Endothelial cell (in vitro differentiated cells): ENCODE data around the gene R3HDM2. TPM values are rescaled to one million over a fixed set of nuclear protein-coding genes. Genes with fewer than 3 reads are reported as not detected.
A peak's percentile ranks its signal among the peaks of the same experiment; 100 is the strongest.

Experiments used
- DNase-seq: peaks from one replicate; pipeline ENCODE4 v3.0.0; 2021; ENCODE audit warnings: low spot score
- H3K27ac Mint-ChIP-seq: one replicate; pipeline ENCODE4 v1.8.0; 2021; ENCODE audit warnings: mixed read lengths, inconsistent platforms; ENCODE audit not compliant: unreplicated experiment
- H3K27me3 Mint-ChIP-seq: one replicate; pipeline ENCODE4 v1.8.0; 2021; ENCODE audit warnings: mild to moderate bottlenecking, moderate library complexity, mixed read lengths, inconsistent platforms; ENCODE audit not compliant: unreplicated experiment
- H3K36me3 Mint-ChIP-seq: one replicate; pipeline ENCODE4 v1.8.0; 2021; ENCODE audit warnings: mild to moderate bottlenecking, low read depth, mixed read lengths, inconsistent platforms; ENCODE audit not compliant: unreplicated experiment
- H3K4me1 Mint-ChIP-seq: one replicate; pipeline ENCODE4 v1.8.0; 2021; ENCODE audit warnings: mild to moderate bottlenecking, mixed read lengths, inconsistent platforms; ENCODE audit not compliant: unreplicated experiment
- H3K4me3 Mint-ChIP-seq: one replicate; pipeline ENCODE4 v1.8.0; 2021; ENCODE audit warnings: mild to moderate bottlenecking, mixed read lengths, inconsistent platforms; ENCODE audit not compliant: unreplicated experiment
- H3K9me3 Mint-ChIP-seq: one replicate; pipeline ENCODE4 v1.8.0; 2021; ENCODE audit warnings: mixed read lengths, inconsistent platforms; ENCODE audit not compliant: unreplicated experiment
- CTCF ChIP-seq: fragments of 200-600 bp; sonication (generic); IDR thresholded peaks from one replicate; pipeline ENCODE4 v1.5.0; 2021; ENCODE audit warnings: antibody characterized with exemption; ENCODE audit not compliant: unreplicated experiment
- total RNA-seq: library from RNA; stranded (reverse); fragmentation: NEBNext Ultra II Directional; extraction: Animal tissue kit (Norgen Biotek cat#: 25700); gene quantifications from one replicate; pipeline ENCODE4 v1.2.1, GENCODE V29; 2021; ENCODE audit not compliant: unreplicated experiment

R3HDM2 gene
- total RNA-seq, 1 donor from 2014 or later = 39.4 TPM

GRCh38 chr12:57258977-57259970, 171.6 kb downstream of the R3HDM2 start:
- Mint-ChIP-seq H3K4me1 (peaks cover 19% of the 10 kb centered on the region), H3K27ac (no peak overlapping the region), H3K27me3 (no peaks in the 10 kb centered on the region), H3K4me3 (no peak overlapping the region), H3K36me3 (peaks cover 15% of the 10 kb centered on the region), H3K9me3 (no peaks in the 10 kb centered on the region)
- no peak for TF ChIP-seq CTCF
- no peak for DNase-seq

DNA sequence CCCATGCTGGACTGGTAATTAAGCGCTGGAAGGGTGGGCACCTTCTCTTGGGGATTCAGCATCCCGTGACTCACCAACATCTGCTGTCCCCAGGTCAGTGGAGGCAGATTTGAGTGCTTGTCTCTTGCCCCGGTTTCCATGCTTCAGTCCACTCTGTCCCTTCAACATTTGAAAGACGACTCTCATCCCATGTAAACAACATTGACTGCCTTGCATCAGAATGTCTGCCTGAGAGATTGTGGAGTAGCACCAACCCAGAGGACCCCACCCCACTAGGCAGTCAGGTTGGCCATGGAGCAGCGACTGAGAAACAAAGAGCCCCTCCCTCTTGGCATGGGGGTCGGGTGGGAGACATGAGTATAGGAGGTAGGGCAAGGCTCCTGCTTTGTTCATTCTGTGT, 174.9 kb downstream of the R3HDM2 start:
- no peaks in the 10 kb centered on the region for H3K27me3 Mint-ChIP-seq
- no peak for DNase-seq
- peak overlapping the region; percentile 27 for H3K4me3 Mint-ChIP-seq
- no peak for TF ChIP-seq CTCF
- H3K4me1 Mint-ChIP-seq = peaks cover 17% of the 10 kb centered on the region
- H3K36me3 Mint-ChIP-seq = peaks cover 15% of the 10 kb centered on the region
- no peak overlapping the region for H3K27ac Mint-ChIP-seq
- H3K9me3 Mint-ChIP-seq = no peaks in the 10 kb centered on the region

DNA sequence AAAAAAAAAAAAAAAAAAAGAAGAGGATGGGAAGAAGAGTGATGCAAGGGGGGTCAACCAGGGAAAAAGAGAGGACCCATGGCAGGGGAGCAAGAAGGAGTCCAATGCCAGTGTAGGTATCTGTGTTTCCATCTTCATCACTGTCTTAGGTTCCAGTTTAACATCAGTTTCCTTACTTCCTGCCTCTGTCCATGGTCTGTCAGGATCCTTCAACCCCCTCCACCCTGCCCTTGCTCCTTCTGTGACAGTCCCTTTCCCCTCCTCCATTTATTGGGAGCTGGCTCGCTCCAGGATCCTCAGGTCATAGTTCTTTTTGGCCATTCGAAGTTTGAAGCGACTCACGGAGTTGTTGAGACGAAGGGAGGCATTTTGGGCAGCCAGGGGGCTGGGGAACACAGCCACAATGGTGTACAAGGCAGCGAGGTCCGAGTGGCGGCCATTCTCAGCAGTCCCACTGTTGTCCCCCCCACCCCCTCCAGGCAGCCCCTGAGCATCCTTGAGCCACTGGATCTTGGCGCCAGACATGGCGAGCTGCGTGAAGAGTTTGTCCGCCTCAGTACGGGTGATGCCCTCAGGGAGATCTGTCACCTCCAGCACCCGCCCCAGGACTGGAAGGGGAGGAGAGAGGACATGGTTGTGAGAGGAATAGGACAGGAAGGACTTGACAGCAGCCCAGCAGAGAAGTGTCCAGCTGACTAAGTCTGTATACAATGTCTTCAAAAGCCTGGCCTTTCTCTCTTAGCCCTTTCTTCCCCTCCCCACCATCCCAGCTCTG, 176.2 kb downstream of the R3HDM2 start:
- no peak for TF ChIP-seq CTCF
- no peak for DNase-seq
- no peaks in the 10 kb centered on the region for H3K9me3 Mint-ChIP-seq
- no peak overlapping the region for H3K27ac Mint-ChIP-seq
- peaks cover 3% of the 10 kb centered on the region for H3K27me3 Mint-ChIP-seq
- no peak overlapping the region for H3K4me3 Mint-ChIP-seq
- peaks cover 17% of the 10 kb centered on the region for H3K4me1 Mint-ChIP-seq
- H3K36me3 Mint-ChIP-seq = peaks cover 9% of the 10 kb centered on the region

GRCh38 chr12:57250956-57251355, 179.9 kb downstream of the R3HDM2 start, which contains the start of gene STAC3:
Gene STAC3 (minus strand): TSS chr12:57251187. CDS start chr12:57249636, 1,551 bp downstream.
- H3K36me3 Mint-ChIP-seq = peaks cover 3% of the 10 kb centered on the region

More at GRCh38 chr12:57250956-57251355, 179.9 kb downstream of the R3HDM2 start, which contains the start of gene STAC3:
- peaks cover 3% of the 10 kb centered on the region for H3K27me3 Mint-ChIP-seq
- H3K4me3 Mint-ChIP-seq = no peak within 1 kb of the TSS
- H3K9me3 Mint-ChIP-seq = no peaks in the 10 kb centered on the region
- DNase-seq = no peak
- no peak within 1 kb of the TSS for H3K27ac Mint-ChIP-seq
- peaks cover 17% of the 10 kb centered on the region for H3K4me1 Mint-ChIP-seq
- TF ChIP-seq CTCF = no peak
